Esophagus muscularis mucosa (tissue), 4 donors: ENCODE measurements around the gene DOCK3. TPM values are rescaled to one million over a fixed set of nuclear protein-coding genes. Genes with fewer than 3 reads are reported as not detected.

Source experiments
- DNase-seq: peaks from one replicate; pipeline ENCODE4 v3.0.0-alpha.2; 2017; ENCODE audit errors: extremely low spot score
- H3K27ac ChIP-seq, 4 donors: fragments of 200-600 bp; sonication (generic); replicated peaks in 1 of 4; 1 replicate in 3 of 4; 2 replicates in 1 of 4; pipeline ENCODE4 v1.5.1; 2016 to 2019; ENCODE audit warnings: mild to moderate bottlenecking in 1 of 4
- H3K27me3 ChIP-seq, 4 donors: fragments of 200-600 bp; sonication (generic); one replicate each; pipeline versions ENCODE4 v1.5.1 to v1.6.0; 2016 to 2019
- H3K36me3 ChIP-seq, 4 donors: fragments of 200-600 bp; sonication (generic); one replicate each; pipeline ENCODE4 v1.5.1; 2016 to 2019
- H3K4me1 ChIP-seq, 4 donors: fragments of 200-600 bp; sonication (generic); one replicate each; pipeline ENCODE4 v1.5.1; 2016 to 2019
- H3K4me3 ChIP-seq, 4 donors: fragments of 200-600 bp; sonication (generic); 1 replicate in 2 of 4; 2 replicates in 2 of 4; pipeline ENCODE4 v1.5.1; 2016 to 2019; ENCODE audit warnings: mild to moderate bottlenecking in 4 of 4, moderate library complexity in 1 of 4
- H3K9me3 ChIP-seq, 4 donors: fragments of 200-600 bp; sonication (generic); 1 replicate in 3 of 4; 2 replicates in 1 of 4; pipeline ENCODE4 v1.5.1; 2016 to 2019
- EP300 ChIP-seq: sonication (generic); formaldehyde crosslinking; IDR thresholded peaks from one replicate; pipeline ENCODE4 v1.6.1; 2017; ENCODE audit warnings: antibody characterized with exemption
- POLR2A ChIP-seq: fragments of 450-650 bp; IDR thresholded peaks from one replicate; pipeline ENCODE4 v1.6.1; 2017; ENCODE audit warnings: antibody characterized with exemption, moderate library complexity, mild to moderate bottlenecking, low read depth
- POLR2AphosphoS5 ChIP-seq, 2 donors: sonication (generic); formaldehyde crosslinking; IDR thresholded peaks; one replicate each; pipeline ENCODE4 v1.6.1; 2017; ENCODE audit warnings: antibody characterized with exemption in 2 of 2
- WGBS: methylation state at CpG from one replicate; pipeline ENCODE4 v1.1.5; 2018; 5-methylcytosine and 5-hydroxymethylcytosine counted together
- intact Hi-C: fragments of 100-400 bp; cut with DNase I; formaldehyde crosslinking; loops from one replicate; pipeline ENCODE4 v1.15.1; 2023
- total RNA-seq, 4 donors: library from RNA; depleted of rRNA; stranded (reverse); fragments of >200 nt; gene quantifications; one replicate each; pipeline versions ENCODE4 v1.1.0 to v1.2.1, GENCODE V29; 2016
- TF ChIP-seq, protein P1 (sequence below), 3 experiments: fragments of 200-600 bp in 2 of 3; fragments of 450-650 bp in 1 of 3; sonication (generic) in 2 of 3; IDR thresholded peaks; one replicate each; pipeline ENCODE4 v1.5.1; 2017 to 2019; ENCODE audit warnings: antibody characterized with exemption in 3 of 3, mild to moderate bottlenecking in 2 of 3, moderate library complexity in 1 of 3

The DOCK3 gene
- total RNA-seq, 4 donors from 2014 or later, result 5.4 to 10.6 (median 7.2) TPM

- TF ChIP-seq POLR2A (no peak), POLR2AphosphoS5 (IDR thresholded peaks at IDR 0.05) (no peak), EP300 (no peak)
- TF ChIP-seq, protein P1, sequence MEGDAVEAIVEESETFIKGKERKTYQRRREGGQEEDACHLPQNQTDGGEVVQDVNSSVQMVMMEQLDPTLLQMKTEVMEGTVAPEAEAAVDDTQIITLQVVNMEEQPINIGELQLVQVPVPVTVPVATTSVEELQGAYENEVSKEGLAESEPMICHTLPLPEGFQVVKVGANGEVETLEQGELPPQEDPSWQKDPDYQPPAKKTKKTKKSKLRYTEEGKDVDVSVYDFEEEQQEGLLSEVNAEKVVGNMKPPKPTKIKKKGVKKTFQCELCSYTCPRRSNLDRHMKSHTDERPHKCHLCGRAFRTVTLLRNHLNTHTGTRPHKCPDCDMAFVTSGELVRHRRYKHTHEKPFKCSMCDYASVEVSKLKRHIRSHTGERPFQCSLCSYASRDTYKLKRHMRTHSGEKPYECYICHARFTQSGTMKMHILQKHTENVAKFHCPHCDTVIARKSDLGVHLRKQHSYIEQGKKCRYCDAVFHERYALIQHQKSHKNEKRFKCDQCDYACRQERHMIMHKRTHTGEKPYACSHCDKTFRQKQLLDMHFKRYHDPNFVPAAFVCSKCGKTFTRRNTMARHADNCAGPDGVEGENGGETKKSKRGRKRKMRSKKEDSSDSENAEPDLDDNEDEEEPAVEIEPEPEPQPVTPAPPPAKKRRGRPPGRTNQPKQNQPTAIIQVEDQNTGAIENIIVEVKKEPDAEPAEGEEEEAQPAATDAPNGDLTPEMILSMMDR (IDR thresholded peaks at IDR 0.05), result no peak
- Histone ChIP-seq H3K27me3 (no peaks in the 10 kb centered on the region), H3K4me1 (peaks cover 44 to 90% (median 69%) of the 10 kb centered on the region in 4 donors), H3K36me3 (peaks cover 37 to 76% (median 68%) of the 10 kb centered on the region in 4 donors), H3K27ac (peak overlapping the region in 1 of 4 donors; percentile 95), H3K4me3 (peak overlapping the region in 1 of 4 donors; percentile 80), H3K9me3 (no peaks in the 10 kb centered on the region)
- DNase-seq, result no peak
- intact Hi-C loops, result loop anchor here (5.0 kb wide), 1 partner anchor 104 kb away; no protein-coding TSS in a partner anchor
- WGBS, result 94% methylated on average over 17 of the region's 17 CpGs
Measured at GRCh38 chr3:51393134-51393495, 718.4 kb downstream of the DOCK3 start.

DNA sequence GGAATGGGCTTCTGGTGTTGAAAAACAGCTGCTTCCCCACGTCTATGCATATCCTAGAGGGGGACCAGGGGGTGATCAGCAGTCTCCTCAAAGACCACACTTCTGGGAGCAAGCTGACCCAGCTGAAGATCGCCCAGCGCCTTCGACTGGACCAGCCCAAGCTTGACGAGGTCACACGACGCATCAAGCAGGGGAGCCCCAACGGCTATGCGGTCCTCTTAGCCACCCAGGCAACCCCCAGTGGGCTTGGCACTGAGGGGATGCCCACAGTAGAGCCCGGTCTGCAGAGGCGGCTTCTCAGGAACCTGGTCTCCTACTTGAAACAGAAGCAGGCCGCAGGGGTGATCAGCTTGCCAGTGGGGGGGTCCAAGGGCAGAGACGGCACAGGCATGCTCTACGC lies 718.8 kb downstream of the DOCK3 start:
- H3K4me1 ChIP-seq, result peaks cover 42 to 86% (median 67%) of the 10 kb centered on the region in 4 donors
- DNase-seq, result no peak
- no peaks in the 10 kb centered on the region for H3K27me3 ChIP-seq
- no peak overlapping the region for H3K4me3 ChIP-seq
- intact Hi-C loops, result loop anchor here (5.0 kb wide), 1 partner anchor 104 kb away; no protein-coding TSS in a partner anchor
- peaks cover 32 to 76% (median 67%) of the 10 kb centered on the region in 4 donors for H3K36me3 ChIP-seq
- 92% methylated on average over 11 of the region's 14 CpGs for whole genome bisulfite sequencing
- no peak overlapping the region for H3K27ac ChIP-seq
- H3K9me3 ChIP-seq, result no peaks in the 10 kb centered on the region
- TF ChIP-seq, protein P1 (IDR thresholded peaks at IDR 0.05), result no peak
- no peak for TF ChIP-seq POLR2AphosphoS5 (IDR thresholded peaks at IDR 0.05)
- TF ChIP-seq POLR2A, result no peak
- TF ChIP-seq EP300, result no peak

DNA sequence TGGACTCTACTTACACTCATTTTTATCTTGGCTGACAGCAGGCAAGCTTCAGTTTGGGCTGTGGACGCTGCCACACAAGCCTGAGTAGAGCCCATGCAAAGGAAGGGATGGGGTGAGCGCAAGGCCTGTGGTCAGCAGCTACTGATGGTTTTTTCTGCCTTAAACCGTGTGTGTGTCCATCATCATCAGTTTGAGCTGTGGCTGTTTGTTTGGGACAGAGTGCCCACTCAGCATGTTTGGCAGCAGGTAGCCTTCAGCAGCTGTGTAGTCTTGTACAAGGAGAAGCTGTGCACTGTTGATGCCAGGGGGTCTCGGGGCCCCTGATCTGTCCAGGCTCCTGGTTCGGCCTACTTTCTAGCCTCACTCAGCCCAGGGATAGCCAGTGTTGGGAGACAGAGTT lies 719.8 kb downstream of the DOCK3 start:
- no peak overlapping the region for H3K27ac ChIP-seq
- H3K36me3 ChIP-seq, result peaks cover 26 to 76% (median 68%) of the 10 kb centered on the region in 4 donors
- H3K27me3 ChIP-seq, result no peaks in the 10 kb centered on the region
- no peak for DNase-seq
- TF ChIP-seq, protein P1 (IDR thresholded peaks at IDR 0.05), result no peak
- no peak for TF ChIP-seq EP300
- no peak for TF ChIP-seq POLR2AphosphoS5 (IDR thresholded peaks at IDR 0.05)
- no peak for TF ChIP-seq POLR2A
- WGBS, result 82% methylated on average over 5 of the region's 5 CpGs
- H3K4me3 ChIP-seq, result no peak overlapping the region
- no peaks in the 10 kb centered on the region for H3K9me3 ChIP-seq
- intact Hi-C loops, result loop anchor here (5.0 kb wide), 1 partner anchor 103 kb away; no protein-coding TSS in a partner anchor
- H3K4me1 ChIP-seq, result peaks cover 46 to 76% (median 66%) of the 10 kb centered on the region in 4 donors

GRCh38 chr3:51395493-51396213 lies 720.9 kb downstream of the DOCK3 start:
- WGBS, result 81% methylated on average over 12 of the region's 12 CpGs
- H3K4me3 ChIP-seq, result no peak overlapping the region
- intact Hi-C loops, result no loop called here
- H3K9me3 ChIP-seq, result no peaks in the 10 kb centered on the region
- peaks cover 39 to 65% (median 57%) of the 10 kb centered on the region in 4 donors for H3K4me1 ChIP-seq
- no peak for DNase-seq
- no peak overlapping the region for H3K27ac ChIP-seq
- no peak for TF ChIP-seq EP300
- no peak for TF ChIP-seq POLR2A
- TF ChIP-seq POLR2AphosphoS5 (IDR thresholded peaks at IDR 0.05), result no peak
- TF ChIP-seq, protein P1 (IDR thresholded peaks at IDR 0.05), result no peak
- peaks cover 26 to 87% (median 79%) of the 10 kb centered on the region in 4 donors for H3K36me3 ChIP-seq
- H3K27me3 ChIP-seq, result no peaks in the 10 kb centered on the region
